Spleen (tissue), 11 donors: ENCODE results near the gene CCDC34. TPM values are rescaled to one million over a fixed set of nuclear protein-coding genes. Genes with fewer than 3 reads are reported as not detected.

Experiments
- DNase-seq: peaks from one replicate; pipeline ENCODE4 v3.0.0-alpha.2; 2020
- H3K27ac ChIP-seq, 8 donors: fragments of 200-600 bp; sonication (generic) in 7 of 8; 1 replicate in 4 of 8; 2 replicates in 4 of 8; pipeline versions ENCODE4 v1.5.0 to v1.8.0; 2016 to 2021; ENCODE audit warnings: inconsistent platforms in 4 of 8, mild to moderate bottlenecking in 4 of 8, moderate library complexity in 1 of 8
- H3K27me3 ChIP-seq, 7 donors: fragments of 200-600 bp; sonication (generic) in 6 of 7; replicated peaks in 1 of 7; 1 replicate in 4 of 7; 2 replicates in 3 of 7; pipeline versions ENCODE4 v1.5.0 to v1.8.0; 2016 to 2021; ENCODE audit warnings: inconsistent platforms in 3 of 7, mild to moderate bottlenecking in 1 of 7
- H3K36me3 ChIP-seq, 6 donors: fragments of 200-600 bp; sonication (generic) in 5 of 6; 1 replicate in 4 of 6; 2 replicates in 2 of 6; pipeline versions ENCODE4 v1.5.0 to v1.8.0; 2016 to 2021; ENCODE audit warnings: inconsistent platforms in 2 of 6
- H3K4me1 ChIP-seq, 6 donors: fragments of 200-600 bp; sonication (generic) in 5 of 6; 1 replicate in 3 of 6; 2 replicates in 3 of 6; pipeline versions ENCODE4 v1.5.0 to v1.8.0; 2016 to 2021; ENCODE audit warnings: inconsistent platforms in 3 of 6
- H3K4me3 ChIP-seq, 8 donors: fragments of 200-600 bp; sonication (generic) in 7 of 8; 1 replicate in 4 of 8; 2 replicates in 4 of 8; pipeline versions ENCODE4 v1.5.0 to v1.8.0; 2016 to 2021; ENCODE audit warnings: inconsistent platforms in 4 of 8, mild to moderate bottlenecking in 4 of 8, moderate library complexity in 2 of 8
- H3K9me3 ChIP-seq, 8 donors: fragments of 200-600 bp; sonication (generic) in 7 of 8; 1 replicate in 4 of 8; 2 replicates in 4 of 8; pipeline versions ENCODE4 v1.5.0 to v1.8.0; 2016 to 2021; ENCODE audit warnings: inconsistent platforms in 4 of 8
- CTCF ChIP-seq, 11 experiments: fragments of 200-600 bp in 7 of 11; fragments of 450-650 bp in 4 of 11; sonication (generic) in 4 of 11; IDR thresholded peaks in 8 of 11; conservative IDR thresholded peaks in 3 of 11; 1 replicate in 7 of 11; 2 replicates in 4 of 11; pipeline versions ENCODE4 v1.4.0 to v1.8.0; 2016 to 2021; ENCODE audit warnings: antibody characterized with exemption in 11 of 11, inconsistent platforms in 4 of 11, mild to moderate bottlenecking in 1 of 11
- POLR2A ChIP-seq, 3 donors: fragments of 450-650 bp; IDR thresholded peaks; one replicate each; pipeline ENCODE4 v1.5.1; 2017; ENCODE audit warnings: antibody characterized with exemption in 3 of 3, mild to moderate bottlenecking in 1 of 3
- POLR2AphosphoS5 ChIP-seq, 3 donors: sonication (generic); formaldehyde crosslinking; IDR thresholded peaks; one replicate each; pipeline ENCODE4 v1.5.1; 2017; ENCODE audit warnings: antibody characterized with exemption in 3 of 3
- WGBS, 5 donors: extraction: QIAGEN DNeasy Blood & Tissue Kit in 3 of 5; methylation state at CpG; one replicate each; pipeline versions ENCODE4 v1.1.5 to v1.1.7; 2013 to 2018; 5-methylcytosine and 5-hydroxymethylcytosine counted together
- intact Hi-C: fragments of 100-400 bp; cut with DNase I; formaldehyde crosslinking; loops from one replicate; pipeline ENCODE4 v1.15.0; 2023; ENCODE audit warnings: low total_unique reads
- polyA plus RNA-seq, 3 donors: library from polyadenylated mRNA; stranded (reverse); fragments of 200-250 nt; gene quantifications; one replicate each; pipeline ENCODE4 v1.2.1, GENCODE V29; 2013
- total RNA-seq, 7 donors: library from RNA; depleted of rRNA in 3 of 7; stranded (reverse); fragments of >200 nt in 3 of 7; fragmentation: NEBNext Ultra II Directional in 4 of 7; extraction: Animal tissue kit (Norgen Biotek cat#: 25700) in 4 of 7; gene quantifications; one replicate each; pipeline versions ENCODE4 v1.1.0 to v1.2.1, GENCODE V29; 2016 to 2021
- donor health status: healthy with polysubstance abuse.
- donor health status: DM: no; HTN: no; CAD: no; lungs with moderate emphysema.
- donor health status: DM: no; HTN: no; CAD: no.
- donor health status: Bipolar disorder and iron deficiency.
- donor health status: healthy.
- donor health status: DM: no; HTN: no; CAD: no.
- donor health status: DM: yes; HTN: yes; CAD: no.

The CCDC34 gene
- total and polyA plus RNA-seq, 10 donors = 2.2 to 6.1 (median 3.5) TPM

- H3K4me1 ChIP-seq = peaks cover 0 to 4% (median 0%) of the 10 kb centered on the region in 6 donors
- intact Hi-C loops = no loop called here
- DNase-seq = no peak
- peaks cover 0 to 26% (median 19%) of the 10 kb centered on the region in 8 donors for H3K9me3 ChIP-seq
- TF ChIP-seq POLR2AphosphoS5 (IDR thresholded peaks at IDR 0.05) = no peak
- TF ChIP-seq POLR2A (IDR thresholded peaks at IDR 0.05) = no peak
- no peak for TF ChIP-seq CTCF (IDR thresholded peaks at IDR 0.05 in 8 of 11, conservative IDR thresholded peaks at IDR 0.05 in 3 of 11)
- H3K27me3 ChIP-seq = no peaks in the 10 kb centered on the region
- H3K4me3 ChIP-seq = no peak overlapping the region
- WGBS, 5 donors = 51 to 74% (median 55%) methylated on average over 5 of the region's 5 CpGs
- no peaks in the 10 kb centered on the region for H3K36me3 ChIP-seq
- peak overlapping the region in 2 of 8 donors; percentile 13 to 39 for H3K27ac ChIP-seq
These were observed 70.9 kb downstream of the CCDC34 start for GRCh38 chr11:27291954-27292636.

GRCh38 chr11:27291302-27291889 is 71.6 kb downstream of the CCDC34 start:
- no peak overlapping the region for H3K27ac ChIP-seq
- no peaks in the 10 kb centered on the region for H3K36me3 ChIP-seq
- H3K4me3 ChIP-seq = no peak overlapping the region
- intact Hi-C loops = no loop called here
- H3K27me3 ChIP-seq = no peaks in the 10 kb centered on the region
- no peak for DNase-seq
- 91 to 96% (median 94%) methylated on average over 6 of the region's 6 CpGs for WGBS, 5 donors
- peaks cover 0 to 4% (median 0%) of the 10 kb centered on the region in 6 donors for H3K4me1 ChIP-seq
- peaks cover 0 to 26% (median 19%) of the 10 kb centered on the region in 8 donors for H3K9me3 ChIP-seq
- TF ChIP-seq POLR2AphosphoS5 (IDR thresholded peaks at IDR 0.05) (no peak), CTCF (IDR thresholded peaks at IDR 0.05 in 8 of 11, conservative IDR thresholded peaks at IDR 0.05 in 3 of 11) (no peak), POLR2A (IDR thresholded peaks at IDR 0.05) (no peak)

GRCh38 chr11:27290261-27291050 is 72.6 kb downstream of the CCDC34 start:
- Histone ChIP-seq H3K27me3 (no peaks in the 10 kb centered on the region), H3K4me1 (no peaks in the 10 kb centered on the region), H3K4me3 (no peak overlapping the region), H3K9me3 (peaks cover 0 to 26% (median 19%) of the 10 kb centered on the region in 8 donors), H3K36me3 (no peaks in the 10 kb centered on the region), H3K27ac (no peak overlapping the region)
- intact Hi-C loops = no loop called here
- no peak for DNase-seq
- no peak for TF ChIP-seq POLR2AphosphoS5 (IDR thresholded peaks at IDR 0.05)
- no peak for TF ChIP-seq CTCF (IDR thresholded peaks at IDR 0.05 in 8 of 11, conservative IDR thresholded peaks at IDR 0.05 in 3 of 11)
- no peak for TF ChIP-seq POLR2A (IDR thresholded peaks at IDR 0.05)
- WGBS, 5 donors = 76 to 82% (median 78%) methylated on average over 4 of the region's 4 CpGs

Other genes with a start within 250 kb of the CCDC34 start
- gene LGR4, start 109.6 kb upstream of the CCDC34 start, total RNA-seq = 10 to 100 TPM; 12.3 to 47.2 (median 33.8) TPM
- gene LGR4, start 109.6 kb upstream of the CCDC34 start, polyA plus RNA-seq = 1 to 10 TPM; 1.5 to 5.1 (median 1.5) TPM
- 10 to 100 TPM; 24.7 to 42.4 (median 31.2) TPM for gene LIN7C, start 143.6 kb upstream of the CCDC34 start, total RNA-seq
- gene LIN7C, start 143.6 kb upstream of the CCDC34 start, polyA plus RNA-seq = 1 to 10 TPM; 4.8 to 8.9 (median 6.4) TPM